ENCODE data around the gene STYXL1. TPM values are rescaled to one million over a fixed set of nuclear protein-coding genes. Genes with fewer than 3 reads are reported as not detected.
A peak's percentile ranks its signal among the peaks of the same experiment; 100 is the strongest.

STYXL1 gene
- total RNA-seq, 4 donors from 2014 or later: 10.0 to 31.5 (median 17.3) TPM

DNA sequence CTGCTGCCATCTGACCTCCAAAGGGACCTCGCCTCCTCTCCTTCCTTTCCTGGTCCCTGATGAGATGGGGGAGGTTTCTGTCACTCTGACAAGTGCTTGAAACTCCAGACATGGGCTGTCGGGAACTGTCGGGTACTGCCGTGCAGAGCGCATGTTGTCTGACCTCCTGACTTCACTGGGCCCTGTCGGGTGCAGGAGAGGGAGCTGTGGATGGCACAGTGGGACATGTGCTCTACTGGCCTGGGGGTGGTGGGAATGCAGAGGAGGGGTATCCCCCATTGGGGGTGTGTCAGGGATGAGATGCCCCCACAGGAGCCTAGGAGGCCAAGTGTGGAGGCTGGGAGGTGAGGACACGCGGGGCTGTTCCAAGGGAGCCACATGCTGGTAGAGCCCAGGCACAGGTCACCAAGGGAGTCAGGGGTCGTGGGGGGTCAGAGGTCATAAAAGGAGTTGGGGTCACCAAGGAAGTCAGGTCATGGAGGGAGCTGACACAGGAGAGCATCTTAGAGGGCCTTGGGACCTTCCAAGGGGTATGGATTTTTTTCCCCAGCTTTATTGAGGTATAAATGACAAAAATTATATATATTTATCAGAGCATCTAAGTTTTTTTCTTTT lies 84.3 kb downstream of the STYXL1 start:
- Histone ChIP-seq H3K4me3 (no peak overlapping the region), H3K27ac (peak overlapping the region; percentile 91 to 97 (median 94)), H3K36me3 (peaks cover 0 to 12% of the 10 kb centered on the region in 2 donors), H3K9me3 (no peaks in the 10 kb centered on the region), H3K27me3 (no peaks in the 10 kb centered on the region), H3K4me1 (peaks cover 58 to 61% of the 10 kb centered on the region in 2 donors)
- intact Hi-C loops (cut with DNase I; ENCODE audit: low total_unique reads): loop anchor here (10.0 kb wide), 1 partner anchor 1479 kb away; no protein-coding TSS in a partner anchor
- DNase-seq (no peak), ATAC-seq (no peak)
- in situ Hi-C loops (cut with MboI; ENCODE audit: low sequenced_read_pairs in 4 of 4): no loop called here
- no peak for TF ChIP-seq POLR2A (IDR thresholded peaks at IDR 0.05)
- TF ChIP-seq, protein P1, sequence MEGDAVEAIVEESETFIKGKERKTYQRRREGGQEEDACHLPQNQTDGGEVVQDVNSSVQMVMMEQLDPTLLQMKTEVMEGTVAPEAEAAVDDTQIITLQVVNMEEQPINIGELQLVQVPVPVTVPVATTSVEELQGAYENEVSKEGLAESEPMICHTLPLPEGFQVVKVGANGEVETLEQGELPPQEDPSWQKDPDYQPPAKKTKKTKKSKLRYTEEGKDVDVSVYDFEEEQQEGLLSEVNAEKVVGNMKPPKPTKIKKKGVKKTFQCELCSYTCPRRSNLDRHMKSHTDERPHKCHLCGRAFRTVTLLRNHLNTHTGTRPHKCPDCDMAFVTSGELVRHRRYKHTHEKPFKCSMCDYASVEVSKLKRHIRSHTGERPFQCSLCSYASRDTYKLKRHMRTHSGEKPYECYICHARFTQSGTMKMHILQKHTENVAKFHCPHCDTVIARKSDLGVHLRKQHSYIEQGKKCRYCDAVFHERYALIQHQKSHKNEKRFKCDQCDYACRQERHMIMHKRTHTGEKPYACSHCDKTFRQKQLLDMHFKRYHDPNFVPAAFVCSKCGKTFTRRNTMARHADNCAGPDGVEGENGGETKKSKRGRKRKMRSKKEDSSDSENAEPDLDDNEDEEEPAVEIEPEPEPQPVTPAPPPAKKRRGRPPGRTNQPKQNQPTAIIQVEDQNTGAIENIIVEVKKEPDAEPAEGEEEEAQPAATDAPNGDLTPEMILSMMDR (IDR thresholded peaks at IDR 0.05 in 4 of 5, conservative IDR thresholded peaks at IDR 0.05 in 1 of 5): no peak

DNA sequence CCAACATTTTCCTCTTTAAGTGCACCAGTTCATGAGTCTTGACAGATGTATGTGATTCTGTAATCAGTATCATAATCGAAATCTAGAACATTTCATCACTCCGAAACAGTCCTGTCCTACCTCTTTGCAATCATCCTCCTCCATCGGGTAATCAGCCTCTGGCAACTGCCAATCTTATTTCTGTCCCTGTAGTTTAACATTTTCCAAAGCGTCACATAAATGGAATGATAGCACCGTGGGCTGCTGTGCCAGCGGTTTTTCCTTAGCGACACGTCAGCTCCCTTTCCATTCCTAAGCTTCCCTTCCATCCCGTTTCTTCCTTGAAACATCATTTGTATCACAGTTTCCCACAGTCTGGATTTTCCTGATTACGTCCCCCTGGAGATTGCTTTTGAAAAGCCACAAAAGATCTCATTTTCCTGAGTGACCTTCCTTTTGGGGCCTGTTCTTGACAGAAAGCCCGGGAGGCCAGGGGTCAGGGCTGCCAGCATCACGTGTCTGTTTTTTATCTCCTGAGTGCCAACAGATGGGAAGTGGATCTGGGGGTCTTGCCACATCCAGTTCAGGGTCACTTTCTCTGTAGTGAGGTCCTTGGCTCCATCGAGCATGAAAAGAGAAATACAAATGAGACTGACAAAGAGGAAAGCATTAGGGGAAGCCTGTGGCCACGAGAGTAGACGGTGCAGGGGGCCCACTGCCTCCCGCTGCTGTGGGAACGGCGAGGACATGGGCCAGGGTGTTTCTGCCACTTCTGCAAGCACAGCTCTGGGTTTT lies 85.0 kb downstream of the STYXL1 start:
- intact Hi-C loops (cut with DNase I; ENCODE audit: low total_unique reads): loop anchor here (10.0 kb wide), 1 partner anchor 1478 kb away; no protein-coding TSS in a partner anchor
- ATAC-seq (peak in 1 of 2 donors; percentile 10), DNase-seq (no peak)
- H3K36me3 ChIP-seq: peaks cover 0 to 18% of the 10 kb centered on the region in 2 donors
- no peak overlapping the region for H3K4me3 ChIP-seq
- TF ChIP-seq, protein P1 (IDR thresholded peaks at IDR 0.05 in 4 of 5, conservative IDR thresholded peaks at IDR 0.05 in 1 of 5): no peak
- no peak for TF ChIP-seq POLR2A (IDR thresholded peaks at IDR 0.05)
- peak overlapping the region; percentile 91 to 97 (median 94) for H3K27ac ChIP-seq
- H3K4me1 ChIP-seq: peaks cover 51 to 54% of the 10 kb centered on the region in 2 donors
- no peaks in the 10 kb centered on the region for H3K9me3 ChIP-seq
- no peaks in the 10 kb centered on the region for H3K27me3 ChIP-seq
- in situ Hi-C loops (cut with MboI; ENCODE audit: low sequenced_read_pairs in 4 of 4): no loop called here

GRCh38 chr7:75961218-75961617 lies 86.6 kb downstream of the STYXL1 start:
- H3K27ac ChIP-seq: peak overlapping the region; percentile 91 to 97 (median 94)
- no peak overlapping the region for H3K4me3 ChIP-seq
- peaks cover 0 to 25% of the 10 kb centered on the region in 2 donors for H3K36me3 ChIP-seq
- in situ Hi-C loops (cut with MboI; ENCODE audit: low sequenced_read_pairs in 4 of 4) (no loop called here), intact Hi-C loops (cut with DNase I; ENCODE audit: low total_unique reads) (loop anchor here (10.0 kb wide), 1 partner anchor 1476 kb away; no protein-coding TSS in a partner anchor)
- H3K9me3 ChIP-seq: no peaks in the 10 kb centered on the region
- TF ChIP-seq POLR2A (IDR thresholded peaks at IDR 0.05): no peak
- TF ChIP-seq, protein P1 (IDR thresholded peaks at IDR 0.05 in 4 of 5, conservative IDR thresholded peaks at IDR 0.05 in 1 of 5): no peak
- no peak for DNase-seq
- H3K4me1 ChIP-seq: peaks cover 40 to 42% of the 10 kb centered on the region in 2 donors
- no peak for ATAC-seq
- H3K27me3 ChIP-seq: no peaks in the 10 kb centered on the region

DNA sequence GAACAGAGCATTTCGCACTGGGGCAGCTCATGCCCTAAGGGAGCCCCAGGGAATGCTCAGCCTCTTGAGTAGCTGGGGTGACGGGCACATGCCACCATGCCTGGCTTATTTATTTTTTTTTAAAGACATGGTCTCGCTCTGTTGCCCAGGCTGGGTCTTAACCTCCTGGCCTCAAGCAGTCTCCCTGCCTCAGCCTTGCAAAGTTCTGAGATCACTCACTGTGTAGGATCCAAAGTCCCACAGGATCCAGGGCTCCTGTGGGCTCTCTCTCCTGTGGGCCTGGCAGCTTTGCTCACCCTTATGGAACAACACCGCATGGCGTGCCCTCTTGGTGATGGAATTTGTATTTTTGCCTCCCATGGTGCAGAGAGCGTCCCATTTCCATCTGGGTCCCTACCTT lies 87.4 kb downstream of the STYXL1 start:
- in situ Hi-C loops (cut with MboI; ENCODE audit: low sequenced_read_pairs in 4 of 4) (no loop called here), intact Hi-C loops (cut with DNase I; ENCODE audit: low total_unique reads) (loop anchor here (10.0 kb wide), 1 partner anchor 1476 kb away; no protein-coding TSS in a partner anchor)
- peaks cover 38 to 41% of the 10 kb centered on the region in 2 donors for H3K4me1 ChIP-seq
- H3K27me3 ChIP-seq: no peaks in the 10 kb centered on the region
- no peak for DNase-seq
- peak overlapping the region in 1 of 4 donors; percentile 14 for H3K27ac ChIP-seq
- H3K4me3 ChIP-seq: no peak overlapping the region
- no peaks in the 10 kb centered on the region for H3K9me3 ChIP-seq
- ATAC-seq: no peak
- H3K36me3 ChIP-seq: peaks cover 0 to 25% of the 10 kb centered on the region in 2 donors
- TF ChIP-seq, protein P1 (IDR thresholded peaks at IDR 0.05 in 4 of 5, conservative IDR thresholded peaks at IDR 0.05 in 1 of 5): no peak
- TF ChIP-seq POLR2A (IDR thresholded peaks at IDR 0.05): no peak

Data from gastrocnemius medialis (tissue), 4 donors.